ENCODE data around the gene SIK3. TPM values are rescaled to one million over a fixed set of nuclear protein-coding genes. Genes with fewer than 3 reads are reported as not detected.

SIK3 gene
- total RNA-seq, 1 experiment from 2014 or later = 14.5 TPM

- Histone ChIP-seq H4K20me1 (ENCODE audit: low read length) (no peaks in the 10 kb centered on the region), H3K79me2 (ENCODE audit: low read length) (no peaks in the 10 kb centered on the region), H3K36me3 (ENCODE audit: low read depth, low read length) (no peaks in the 10 kb centered on the region), H3K4me1 (ENCODE audit: insufficient read depth, low read length) (no peaks in the 10 kb centered on the region), H3K4me3 (ENCODE audit: low read length) (no peak within 1 kb of the TSS), H3K4me2 (ENCODE audit: low read length) (no peak within 1 kb of the TSS), H2AFZ (ENCODE audit: low read length) (no peak within 1 kb of the TSS), H3K9ac (ENCODE audit: low read length) (no peak within 1 kb of the TSS), H3K27ac (ENCODE audit: low read length) (no peak within 1 kb of the TSS), H3K27me3 (ENCODE audit: low read length) (no peaks in the 10 kb centered on the region), H3K9me2 (replicated peaks; ENCODE audit: low read length) (no peaks in the 10 kb centered on the region), H3K9me3 (ENCODE audit: low read length) (no peaks in the 10 kb centered on the region), H3F3A (ENCODE audit: low read length, unreplicated experiment) (no peaks in the 10 kb centered on the region)
- intact Hi-C loops (cut with micrococcal nuclease) = no loop called here
- CTCF ChIA-PET = interaction anchor here (0.6 kb wide), 1 partner anchor 13 kb away, joined by 3 read pairs; no protein-coding TSS in a partner anchor
- ATAC-seq = no peak
- DNase-seq = no peak
- BruUV-seq (replicated peaks) = no TSS peak
- POLR2A ChIA-PET (ENCODE audit: unreplicated experiment) = no interaction called here
- TF ChIP-seq EZH2 (IDR thresholded peaks at IDR 0.05; ENCODE audit: low read length, unreplicated experiment) (no peak), CTCF (conservative IDR thresholded peaks at IDR 0.05; ENCODE audit: low read depth, low read length) (no peak), EZH2phosphoT487 (IDR thresholded peaks at IDR 0.05; ENCODE audit: borderline replicate concordance, low read length) (no peak)
Measured at GRCh38 chr11:116823031-116823843, 275.0 kb downstream of the SIK3 start, which contains the start of gene APOA4. APOA4 (minus strand) TSS chr11:116823304; CDS start chr11:116823191, 113 bp downstream.

GRCh38 chr11:116822575-116822974, 275.7 kb downstream of the SIK3 start:
- Histone ChIP-seq H3K4me1 (ENCODE audit: insufficient read depth, low read length) (no peaks in the 10 kb centered on the region), H2AFZ (ENCODE audit: low read length) (no peak overlapping the region), H3F3A (ENCODE audit: low read length, unreplicated experiment) (no peaks in the 10 kb centered on the region), H3K4me3 (ENCODE audit: low read length) (no peak overlapping the region), H3K79me2 (ENCODE audit: low read length) (no peaks in the 10 kb centered on the region), H3K27me3 (ENCODE audit: low read length) (no peaks in the 10 kb centered on the region), H3K9ac (ENCODE audit: low read length) (no peak overlapping the region), H3K9me2 (replicated peaks; ENCODE audit: low read length) (no peaks in the 10 kb centered on the region), H3K27ac (ENCODE audit: low read length) (no peak overlapping the region), H3K9me3 (ENCODE audit: low read length) (no peaks in the 10 kb centered on the region), H3K36me3 (ENCODE audit: low read depth, low read length) (no peaks in the 10 kb centered on the region), H4K20me1 (ENCODE audit: low read length) (no peaks in the 10 kb centered on the region), H3K4me2 (ENCODE audit: low read length) (no peak overlapping the region)
- TF ChIP-seq CTCF (conservative IDR thresholded peaks at IDR 0.05; ENCODE audit: low read depth, low read length) = no peak
- TF ChIP-seq EZH2 (IDR thresholded peaks at IDR 0.05; ENCODE audit: low read length, unreplicated experiment) = no peak
- TF ChIP-seq EZH2phosphoT487 (IDR thresholded peaks at IDR 0.05; ENCODE audit: borderline replicate concordance, low read length) = no peak
- no TSS peak for BruUV-seq (replicated peaks)
- intact Hi-C loops (cut with micrococcal nuclease) = no loop called here
- CTCF ChIA-PET = interaction anchor here (0.6 kb wide), 1 partner anchor 14 kb away, joined by 3 read pairs; no protein-coding TSS in a partner anchor
- no peak for DNase-seq
- POLR2A ChIA-PET (ENCODE audit: unreplicated experiment) = no interaction called here
- ATAC-seq = no peak
